ENCODE measurements around the gene ZSCAN10.

ZSCAN10 gene

GRCh38 chr16:3042376-3042775, 56.7 kb downstream of the ZSCAN10 start:
- no peak for TF ChIP-seq CTCF (conservative IDR thresholded peaks at IDR 0.05; ENCODE audit: low read depth)
- H3K27ac ChIP-seq, result no peak overlapping the region
- POLR2A ChIA-PET (ENCODE audit: low non-redundant PET), result no interaction called here
- no peak for DNase-seq (ENCODE audit: low spot score)
- CTCF ChIA-PET, result interaction anchor here (0.7 to 1.4 kb wide), 3 partner anchors 9 to 17 kb away, joined by 3 to 5 read pairs (median 5); no protein-coding TSS in a partner anchor

GRCh38 chr16:3038896-3039295, 60.2 kb downstream of the ZSCAN10 start:
- TF ChIP-seq CTCF (conservative IDR thresholded peaks at IDR 0.05; ENCODE audit: low read depth), result no peak
- ChIA-PET CTCF (interaction anchor here (0.7 to 1.2 kb wide), 3 partner anchors 10 to 105 kb away, joined by 3 to 4 read pairs (median 3); no protein-coding TSS in a partner anchor), POLR2A (ENCODE audit: low non-redundant PET) (no interaction called here)
- no peak overlapping the region for H3K27ac ChIP-seq
- no peak for DNase-seq (ENCODE audit: low spot score)
